ENCODE data around the gene SNX20. TPM values are rescaled to one million over a fixed set of nuclear protein-coding genes. Genes with fewer than 3 reads are reported as not detected.

The SNX20 gene
- total and polyA plus RNA-seq, 10 donors, result 17.6 to 50.5 (median 31.5) TPM

DNA sequence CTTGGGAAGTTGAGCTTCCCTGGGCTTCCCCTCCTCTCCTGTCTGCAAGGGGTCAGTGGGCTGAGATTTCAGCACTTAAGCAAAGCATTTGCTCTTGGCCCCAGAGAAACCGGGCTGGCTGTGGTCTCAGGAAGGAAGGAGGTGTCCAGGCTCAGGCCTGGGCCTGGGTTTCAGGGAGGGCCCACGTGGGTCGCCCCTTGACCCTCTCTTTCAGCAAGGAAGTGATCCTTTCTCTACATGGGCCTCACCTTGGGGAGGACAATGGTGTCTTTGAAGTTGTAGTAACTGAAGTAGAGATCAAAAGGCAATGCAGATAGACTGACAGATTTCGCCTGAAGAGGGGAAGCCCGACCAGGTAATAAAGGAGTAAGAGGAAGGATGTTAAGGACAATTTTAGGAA, 15.0 kb upstream of the SNX20 start:
- Histone ChIP-seq H3K4me3 (peak overlapping the region in 1 of 8 donors; percentile 64), H3K4me1 (peaks cover 43 to 80% (median 59%) of the 10 kb centered on the region in 6 donors), H3K9me3 (no peaks in the 10 kb centered on the region), H3K27ac (peak overlapping the region; percentile 70 to 92 (median 82)), H3K36me3 (no peaks in the 10 kb centered on the region), H3K27me3 (replicated peaks in 1 of 7) (no peaks in the 10 kb centered on the region)
- WGBS, 5 donors, result 15 to 40% (median 27%) methylated on average over 5 of the region's 5 CpGs
- intact Hi-C loops (cut with DNase I; ENCODE audit: low total_unique reads), result no loop called here
- TF ChIP-seq, protein P1, sequence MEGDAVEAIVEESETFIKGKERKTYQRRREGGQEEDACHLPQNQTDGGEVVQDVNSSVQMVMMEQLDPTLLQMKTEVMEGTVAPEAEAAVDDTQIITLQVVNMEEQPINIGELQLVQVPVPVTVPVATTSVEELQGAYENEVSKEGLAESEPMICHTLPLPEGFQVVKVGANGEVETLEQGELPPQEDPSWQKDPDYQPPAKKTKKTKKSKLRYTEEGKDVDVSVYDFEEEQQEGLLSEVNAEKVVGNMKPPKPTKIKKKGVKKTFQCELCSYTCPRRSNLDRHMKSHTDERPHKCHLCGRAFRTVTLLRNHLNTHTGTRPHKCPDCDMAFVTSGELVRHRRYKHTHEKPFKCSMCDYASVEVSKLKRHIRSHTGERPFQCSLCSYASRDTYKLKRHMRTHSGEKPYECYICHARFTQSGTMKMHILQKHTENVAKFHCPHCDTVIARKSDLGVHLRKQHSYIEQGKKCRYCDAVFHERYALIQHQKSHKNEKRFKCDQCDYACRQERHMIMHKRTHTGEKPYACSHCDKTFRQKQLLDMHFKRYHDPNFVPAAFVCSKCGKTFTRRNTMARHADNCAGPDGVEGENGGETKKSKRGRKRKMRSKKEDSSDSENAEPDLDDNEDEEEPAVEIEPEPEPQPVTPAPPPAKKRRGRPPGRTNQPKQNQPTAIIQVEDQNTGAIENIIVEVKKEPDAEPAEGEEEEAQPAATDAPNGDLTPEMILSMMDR (IDR thresholded peaks at IDR 0.05 in 8 of 11, conservative IDR thresholded peaks at IDR 0.05 in 3 of 11), result no peak
- no peak for TF ChIP-seq POLR2AphosphoS5 (IDR thresholded peaks at IDR 0.05)
- no peak for TF ChIP-seq POLR2A (IDR thresholded peaks at IDR 0.05)
- no peak for DNase-seq

DNA sequence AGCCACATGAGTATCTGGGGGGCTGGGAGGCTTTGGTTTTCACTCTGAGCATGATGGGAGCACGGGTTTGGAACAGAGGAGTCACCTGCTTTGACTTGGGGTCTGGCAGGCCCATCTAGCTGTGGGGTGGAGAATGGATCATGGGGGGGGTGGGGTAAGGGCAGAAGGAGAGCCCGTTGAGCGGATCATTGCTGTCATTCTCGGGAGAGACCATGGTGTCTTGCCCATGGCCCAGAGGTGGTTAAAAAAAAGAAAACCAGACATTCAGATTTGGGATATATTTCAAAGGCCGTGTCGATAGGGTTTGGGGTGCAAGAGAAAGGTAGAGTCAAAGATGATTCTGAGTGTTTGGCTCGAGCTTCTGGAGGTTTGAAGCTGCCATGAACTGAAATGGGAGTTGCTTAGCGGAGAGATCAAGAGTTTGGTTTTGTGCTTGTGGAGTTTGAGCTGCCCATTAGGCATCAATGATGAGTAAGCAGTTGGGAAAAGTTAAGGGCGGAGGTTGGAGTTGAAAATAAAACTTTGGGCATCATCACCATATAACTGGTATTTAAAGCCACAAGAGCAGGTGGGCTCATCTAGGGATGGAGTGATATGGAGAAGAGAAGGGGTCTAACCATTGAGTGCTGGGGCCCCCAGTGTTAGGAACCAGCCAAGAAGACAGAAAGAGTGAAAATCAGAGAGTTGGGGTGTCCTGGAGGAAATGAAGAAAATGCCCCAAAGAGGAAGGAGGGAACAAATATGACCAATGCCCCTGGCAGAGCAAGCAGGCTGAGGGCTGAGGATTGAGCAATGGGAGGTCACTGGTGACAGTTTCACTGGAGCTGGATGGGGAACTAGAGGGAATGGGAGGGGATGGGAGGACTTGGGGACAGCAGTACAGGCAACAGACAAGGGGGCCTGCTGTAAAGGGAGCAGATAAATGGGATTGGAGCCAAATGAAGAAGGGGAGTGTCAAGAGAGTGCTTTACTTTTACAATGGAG, 14.2 kb upstream of the SNX20 start:
- Histone ChIP-seq H3K4me1 (peaks cover 43 to 77% (median 58%) of the 10 kb centered on the region in 6 donors), H3K27me3 (replicated peaks in 1 of 7) (no peaks in the 10 kb centered on the region), H3K9me3 (no peaks in the 10 kb centered on the region), H3K27ac (peak overlapping the region; percentile 70 to 92 (median 82)), H3K4me3 (peak overlapping the region in 2 of 8 donors; percentile 43 to 73), H3K36me3 (no peaks in the 10 kb centered on the region)
- intact Hi-C loops (cut with DNase I; ENCODE audit: low total_unique reads), result no loop called here
- no peak for DNase-seq
- peak in 1 of 3 donors; percentile 72 for TF ChIP-seq POLR2AphosphoS5 (IDR thresholded peaks at IDR 0.05)
- TF ChIP-seq, protein P1 (IDR thresholded peaks at IDR 0.05 in 8 of 11, conservative IDR thresholded peaks at IDR 0.05 in 3 of 11), result no peak
- WGBS, 5 donors, result 90 to 95% (median 91%) methylated on average over 9 of the region's 9 CpGs

DNA sequence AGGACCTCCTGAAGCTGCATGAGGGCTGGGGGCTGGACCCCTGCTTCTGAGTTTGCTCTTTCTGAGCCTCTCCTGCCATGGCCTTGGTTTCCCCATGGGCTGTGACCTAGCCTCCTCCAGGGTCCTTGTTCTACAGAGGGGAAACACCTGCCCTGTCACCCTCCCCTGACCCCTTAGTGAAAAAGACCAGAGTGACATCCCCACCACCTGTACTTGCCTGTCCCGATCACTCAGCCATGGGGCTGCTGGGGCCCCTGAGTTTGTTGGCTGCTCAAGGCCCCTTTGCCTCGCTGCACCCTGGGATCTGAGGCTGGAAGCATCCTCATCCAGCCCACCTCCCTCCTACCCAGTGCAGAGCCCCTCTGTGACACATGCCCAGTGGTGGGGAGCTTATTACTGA, 13.1 kb upstream of the SNX20 start:
- intact Hi-C loops (cut with DNase I; ENCODE audit: low total_unique reads), result no loop called here
- no peaks in the 10 kb centered on the region for H3K27me3 ChIP-seq (replicated peaks in 1 of 7)
- H3K4me3 ChIP-seq, result peak overlapping the region in 7 of 8 donors; percentile 25 to 73 (median 43)
- no peaks in the 10 kb centered on the region for H3K9me3 ChIP-seq
- peak overlapping the region in 4 of 8 donors; percentile 72 to 92 (median 82) for H3K27ac ChIP-seq
- no peak for DNase-seq
- H3K36me3 ChIP-seq, result no peaks in the 10 kb centered on the region
- TF ChIP-seq, protein P1 (IDR thresholded peaks at IDR 0.05 in 8 of 11, conservative IDR thresholded peaks at IDR 0.05 in 3 of 11), result no peak
- TF ChIP-seq POLR2A (IDR thresholded peaks at IDR 0.05) (no peak), POLR2AphosphoS5 (IDR thresholded peaks at IDR 0.05) (no peak)
- H3K4me1 ChIP-seq, result peaks cover 37 to 68% (median 49%) of the 10 kb centered on the region in 6 donors
- 52 to 85% (median 77%) methylated on average over 2 of the region's 2 CpGs for WGBS, 5 donors

Data from spleen (tissue), 11 donors.